SK-N-SH treated with all-trans-retinoic acid at 6 μM for 48 hours (cell line): ENCODE results near the gene SYVN1.

Experiments used
- BACH2 ChIP-seq: fragments of 250-450 bp; sonication (Bioruptor Pico); IDR thresholded peaks from 2 replicates; pipeline ENCODE4 v1.9.0; 2021; ENCODE audit warnings: mild to moderate bottlenecking, borderline replicate concordance
- CSDC2 ChIP-seq: fragments of 250-450 bp; sonication (Bioruptor Pico); IDR thresholded peaks from 2 replicates; pipeline ENCODE4 v1.5.0; 2020; ENCODE audit warnings: mild to moderate bottlenecking, moderate library complexity
- CSRNP3 ChIP-seq: fragments of 250-450 bp; sonication (Bioruptor Pico); IDR thresholded peaks from 2 replicates; pipeline ENCODE4 v1.5.1; 2021; ENCODE audit warnings: mild to moderate bottlenecking, moderate library complexity
- ESRRG ChIP-seq: fragments of 250-450 bp; sonication (Bioruptor Pico); IDR thresholded peaks from 2 replicates; pipeline ENCODE4 v1.6.1; 2021; ENCODE audit warnings: mild to moderate bottlenecking
- GLIS3 ChIP-seq: fragments of 250-450 bp; sonication (Bioruptor Pico); IDR thresholded peaks from 2 replicates; pipeline ENCODE4 v1.5.0; 2020; ENCODE audit warnings: mild to moderate bottlenecking, moderate library complexity
- ISL1 ChIP-seq: fragments of 250-450 bp; sonication (Bioruptor Pico); IDR thresholded peaks from 2 replicates; pipeline ENCODE4 v2.1.2; 2022; ENCODE audit warnings: mild to moderate bottlenecking, moderate library complexity
- PPARA ChIP-seq: fragments of 250-450 bp; sonication (Bioruptor Pico); IDR thresholded peaks from 2 replicates; pipeline ENCODE4 v1.5.0; 2020; ENCODE audit warnings: mild to moderate bottlenecking, borderline replicate concordance
- RARB ChIP-seq: fragments of 250-450 bp; sonication (Bioruptor Pico); IDR thresholded peaks from 2 replicates; pipeline ENCODE4 v1.8.0; 2021; ENCODE audit warnings: mild to moderate bottlenecking, moderate library complexity
- SNAI2 ChIP-seq: fragments of 250-450 bp; sonication (Bioruptor Pico); IDR thresholded peaks from 2 replicates; pipeline ENCODE4 v1.5.0; 2020; ENCODE audit warnings: mild to moderate bottlenecking, moderate library complexity
- TOX ChIP-seq: fragments of 250-450 bp; sonication (Bioruptor Pico); IDR thresholded peaks from 2 replicates; pipeline ENCODE4 v1.8.0; 2021; ENCODE audit warnings: mild to moderate bottlenecking, moderate library complexity, borderline replicate concordance
- ZFP30 ChIP-seq: fragments of 450-650 bp; formaldehyde crosslinking; IDR thresholded peaks from 2 replicates; pipeline ENCODE4 v1.5.0; 2022; ENCODE audit warnings: mild to moderate bottlenecking, moderate library complexity
- ZNF8 ChIP-seq: fragments of 450-650 bp; formaldehyde crosslinking; IDR thresholded peaks from 2 replicates; pipeline ENCODE4 v1.5.0; 2020; ENCODE audit warnings: mild to moderate bottlenecking, moderate library complexity
- TF ChIP-seq, protein P1 (sequence below): fragments of 250-450 bp; sonication (Bioruptor Pico); IDR thresholded peaks from 2 replicates; pipeline ENCODE4 v1.5.1; 2020; ENCODE audit warnings: low read depth, mild to moderate bottlenecking, moderate library complexity
- TF ChIP-seq, protein P2 (sequence below): fragments of 250-450 bp; sonication (Bioruptor Pico); IDR thresholded peaks from 2 replicates; pipeline ENCODE4 v1.8.0; 2020; ENCODE audit warnings: mild to moderate bottlenecking, moderate library complexity, borderline replicate concordance

- TF ChIP-seq ZFP30, result no peak
- TF ChIP-seq ZNF8 (CRISPR knock-in tag), result no peak
- no peak for TF ChIP-seq BACH2 (CRISPR knock-in tag)
- TF ChIP-seq TOX (CRISPR knock-in tag), result no peak
- no peak for TF ChIP-seq ISL1 (CRISPR knock-in tag)
- TF ChIP-seq, protein P1, sequence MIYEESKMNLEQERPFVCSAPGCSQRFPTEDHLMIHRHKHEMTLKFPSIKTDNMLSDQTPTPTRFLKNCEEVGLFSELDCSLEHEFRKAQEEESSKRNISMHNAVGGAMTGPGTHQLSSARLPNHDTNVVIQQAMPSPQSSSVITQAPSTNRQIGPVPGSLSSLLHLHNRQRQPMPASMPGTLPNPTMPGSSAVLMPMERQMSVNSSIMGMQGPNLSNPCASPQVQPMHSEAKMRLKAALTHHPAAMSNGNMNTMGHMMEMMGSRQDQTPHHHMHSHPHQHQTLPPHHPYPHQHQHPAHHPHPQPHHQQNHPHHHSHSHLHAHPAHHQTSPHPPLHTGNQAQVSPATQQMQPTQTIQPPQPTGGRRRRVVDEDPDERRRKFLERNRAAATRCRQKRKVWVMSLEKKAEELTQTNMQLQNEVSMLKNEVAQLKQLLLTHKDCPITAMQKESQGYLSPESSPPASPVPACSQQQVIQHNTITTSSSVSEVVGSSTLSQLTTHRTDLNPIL, result no peak
- no peak for TF ChIP-seq RARB
- no peak for TF ChIP-seq SNAI2 (CRISPR knock-in tag)
- TF ChIP-seq PPARA (CRISPR knock-in tag), result no peak
- TF ChIP-seq ESRRG (CRISPR knock-in tag), result no peak
- TF ChIP-seq, protein P2, sequence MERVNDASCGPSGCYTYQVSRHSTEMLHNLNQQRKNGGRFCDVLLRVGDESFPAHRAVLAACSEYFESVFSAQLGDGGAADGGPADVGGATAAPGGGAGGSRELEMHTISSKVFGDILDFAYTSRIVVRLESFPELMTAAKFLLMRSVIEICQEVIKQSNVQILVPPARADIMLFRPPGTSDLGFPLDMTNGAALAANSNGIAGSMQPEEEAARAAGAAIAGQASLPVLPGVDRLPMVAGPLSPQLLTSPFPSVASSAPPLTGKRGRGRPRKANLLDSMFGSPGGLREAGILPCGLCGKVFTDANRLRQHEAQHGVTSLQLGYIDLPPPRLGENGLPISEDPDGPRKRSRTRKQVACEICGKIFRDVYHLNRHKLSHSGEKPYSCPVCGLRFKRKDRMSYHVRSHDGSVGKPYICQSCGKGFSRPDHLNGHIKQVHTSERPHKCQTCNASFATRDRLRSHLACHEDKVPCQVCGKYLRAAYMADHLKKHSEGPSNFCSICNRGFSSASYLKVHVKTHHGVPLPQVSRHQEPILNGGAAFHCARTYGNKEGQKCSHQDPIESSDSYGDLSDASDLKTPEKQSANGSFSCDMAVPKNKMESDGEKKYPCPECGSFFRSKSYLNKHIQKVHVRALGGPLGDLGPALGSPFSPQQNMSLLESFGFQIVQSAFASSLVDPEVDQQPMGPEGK, result no peak
- TF ChIP-seq CSRNP3 (CRISPR knock-in tag), result no peak
- no peak for TF ChIP-seq CSDC2
- TF ChIP-seq GLIS3 (CRISPR knock-in tag), result no peak
These were observed 19.7 kb downstream of the SYVN1 start for GRCh38 chr11:65114538-65115171.
